GM18526 (cell line): ENCODE data around the gene ERRFI1.

Source experiments
- POLR2A ChIP-seq: IDR thresholded peaks from 3 replicates; pipeline ENCODE4 v1.6.1; 2011; ENCODE audit not compliant: insufficient read length; ENCODE audit errors: extremely low read depth

The ERRFI1 gene

DNA sequence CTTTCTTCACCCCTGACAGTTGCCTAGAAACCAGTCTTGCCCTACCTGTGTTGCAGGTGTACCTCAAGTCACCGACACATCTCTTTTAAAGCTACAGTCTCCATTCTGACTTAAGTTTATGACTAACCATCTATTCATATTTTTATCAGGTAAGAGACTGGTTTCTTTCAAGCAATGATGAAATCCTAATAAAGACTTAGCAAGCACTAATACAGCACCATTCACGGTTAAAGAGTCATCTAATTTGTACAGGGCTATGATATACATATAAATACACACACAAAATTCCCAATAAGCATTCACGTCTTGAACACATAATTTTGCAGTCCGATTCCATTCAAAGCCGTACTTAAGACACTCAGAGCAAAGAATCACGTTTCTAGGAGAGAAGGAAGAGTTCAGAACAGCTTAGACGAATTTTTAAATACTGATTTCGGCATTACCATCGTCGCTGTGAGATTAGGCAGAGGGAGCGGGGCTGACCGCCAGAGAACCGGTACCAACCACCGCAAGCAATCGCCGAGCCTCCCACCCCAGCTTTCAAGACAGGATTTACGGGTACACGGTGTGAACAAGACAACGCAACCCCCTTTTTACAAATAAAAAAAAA, 943 bp downstream of the ERRFI1 start:
- no peak for TF ChIP-seq POLR2A

DNA sequence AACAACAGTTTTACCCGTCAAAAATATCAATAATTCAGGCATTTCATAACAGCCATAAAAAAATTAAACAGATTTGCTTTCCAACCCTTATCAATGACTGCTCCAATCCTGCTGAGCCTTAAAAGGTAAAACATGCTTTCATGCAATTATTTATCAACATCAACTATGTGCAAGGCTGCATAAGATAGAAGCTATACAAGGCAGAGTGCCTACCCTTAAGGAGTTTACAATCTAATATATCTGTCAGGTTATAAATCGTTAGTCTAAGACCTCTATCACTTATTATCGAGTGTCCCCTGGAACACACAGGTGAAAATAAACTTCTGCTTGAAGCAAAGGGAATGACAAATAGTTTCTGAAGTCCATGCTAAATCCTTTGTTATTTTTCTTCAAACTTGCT, 1.8 kb downstream of the ERRFI1 start:
- TF ChIP-seq POLR2A, result no peak

DNA sequence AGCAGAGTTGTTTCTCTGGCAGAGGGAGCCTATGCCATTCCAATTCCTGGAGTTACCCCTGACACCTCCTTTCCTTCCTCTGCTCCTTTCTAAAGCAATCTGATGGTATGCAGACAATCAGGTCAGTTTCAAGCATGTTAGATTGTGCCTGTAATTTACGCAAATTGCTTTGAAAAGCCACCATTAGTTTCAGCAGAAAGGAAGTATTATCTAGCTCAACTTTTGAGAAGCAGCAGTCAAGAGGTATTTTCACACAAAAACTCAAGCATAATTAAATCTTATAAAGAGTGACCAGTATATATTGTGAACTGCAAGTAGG, 2.2 kb downstream of the ERRFI1 start:
- no peak for TF ChIP-seq POLR2A

DNA sequence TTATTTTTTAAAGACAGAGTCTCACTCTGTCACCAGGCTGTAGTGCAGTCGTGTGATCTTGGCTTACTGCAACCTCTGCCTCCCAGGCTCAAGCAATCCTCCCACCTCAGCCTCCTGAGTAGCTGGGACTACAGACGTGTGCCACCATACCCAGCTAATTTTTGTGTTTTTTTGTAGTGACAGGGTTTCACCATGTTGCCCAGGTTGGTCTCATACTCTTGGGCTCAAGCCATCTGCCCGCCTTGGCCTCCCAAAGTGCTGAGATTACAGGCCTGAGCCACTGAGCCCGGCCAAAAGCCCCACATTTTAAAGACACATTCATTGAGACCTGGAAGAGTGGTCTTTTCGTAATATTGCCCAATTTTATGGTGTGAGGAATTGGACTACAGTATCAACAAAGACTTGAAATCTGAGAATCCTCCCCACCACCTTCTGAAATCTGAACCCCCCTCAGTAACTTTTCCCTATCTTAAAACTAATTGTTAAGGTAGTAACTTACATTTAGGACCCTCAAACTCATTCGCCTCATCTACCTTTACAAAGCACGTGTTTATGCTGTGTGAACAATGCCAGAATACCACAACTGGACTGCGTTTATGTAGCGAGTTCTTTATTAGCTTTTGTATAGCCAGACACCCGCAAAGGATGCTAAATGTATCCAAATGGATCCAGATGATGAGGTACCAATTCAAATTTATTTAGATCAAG, 2.7 kb downstream of the ERRFI1 start:
- TF ChIP-seq POLR2A, result no peak

DNA sequence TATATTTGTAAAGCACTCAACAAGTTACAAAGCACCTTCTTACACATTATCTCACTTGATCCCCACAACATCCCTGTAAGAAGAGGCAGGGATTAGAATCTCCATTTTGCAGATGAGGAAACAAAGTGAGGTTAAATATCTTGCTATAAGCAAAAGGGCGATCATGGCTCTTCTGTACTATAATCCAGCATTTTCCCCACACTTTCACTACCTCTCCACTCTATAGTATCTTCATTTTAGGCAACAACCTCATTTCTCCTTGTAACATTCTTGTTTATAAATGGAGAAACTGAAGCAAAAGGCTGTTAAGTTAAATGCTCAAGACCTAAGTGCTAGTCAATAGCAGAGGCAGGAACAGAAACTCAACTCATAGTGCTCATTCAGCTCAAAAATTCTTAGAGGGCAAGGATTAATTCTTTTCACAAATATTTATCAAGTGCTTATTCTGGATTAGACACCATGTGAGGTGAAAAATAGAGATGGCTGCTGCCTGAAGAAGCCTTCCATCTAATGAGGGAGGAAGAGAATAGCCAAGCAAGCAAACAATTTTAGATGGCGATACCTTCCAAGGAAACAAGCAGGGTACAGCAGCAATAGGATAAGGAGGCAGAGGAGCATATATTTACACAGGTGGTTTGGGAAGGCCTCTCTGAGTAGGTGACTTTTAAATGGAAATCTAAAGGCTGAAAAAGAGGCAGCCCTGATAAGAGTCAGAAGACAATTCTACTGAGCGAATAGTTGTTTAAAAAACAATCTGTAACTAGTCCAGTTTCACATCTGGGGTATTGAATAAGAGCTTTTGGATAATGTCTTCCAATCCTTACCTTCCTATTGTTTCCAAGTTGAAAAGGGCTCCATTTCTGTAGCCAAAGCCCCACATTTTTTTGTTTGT, 3.5 kb downstream of the ERRFI1 start:
- no peak for TF ChIP-seq POLR2A

DNA sequence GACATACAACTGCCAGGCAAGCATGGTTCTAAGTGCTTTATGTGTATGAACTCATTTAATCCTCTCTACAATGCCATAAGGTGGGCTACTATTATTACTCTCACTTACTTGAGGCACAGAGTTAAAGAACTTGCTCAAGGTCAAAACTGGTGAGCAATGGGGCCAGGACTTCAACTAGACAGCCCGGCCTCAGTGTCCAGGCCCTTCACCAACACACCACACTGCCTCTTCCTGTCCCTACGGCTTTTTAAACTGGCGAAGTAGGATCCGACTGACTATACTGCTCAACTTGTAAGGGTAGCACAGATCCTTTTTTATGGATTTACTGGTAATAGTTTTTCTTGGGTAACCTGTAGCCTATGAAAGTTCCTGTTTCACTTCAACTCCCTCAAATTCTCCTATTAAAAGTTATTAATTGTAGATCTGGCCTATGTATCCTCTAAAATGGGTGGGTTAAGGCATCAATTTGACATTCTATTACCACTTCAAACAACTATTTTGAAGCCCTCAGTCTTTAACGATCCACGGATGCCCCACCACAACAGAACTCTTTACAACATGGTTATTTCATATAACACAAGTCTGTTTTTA, 4.3 kb downstream of the ERRFI1 start:
- no peak for TF ChIP-seq POLR2A

DNA sequence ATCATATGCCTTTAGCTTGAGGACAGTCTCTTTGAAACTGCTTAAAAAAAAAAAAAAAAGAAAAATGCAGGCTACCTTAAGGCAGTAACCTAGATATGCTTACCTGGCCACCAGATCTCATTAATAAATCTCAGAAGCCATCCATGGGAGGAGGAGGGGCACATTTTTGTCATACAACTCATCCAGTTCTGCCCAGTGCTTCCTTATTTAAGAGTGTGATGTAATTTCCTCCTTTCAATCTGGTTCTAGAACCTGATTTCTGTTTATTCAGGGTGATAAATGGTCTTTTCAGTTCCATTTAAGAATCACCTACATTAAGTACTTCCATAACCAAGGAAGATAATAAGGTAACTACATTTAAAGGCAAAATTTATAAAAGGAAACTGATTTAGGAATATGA, 6.1 kb downstream of the ERRFI1 start:
- no peak for TF ChIP-seq POLR2A

DNA sequence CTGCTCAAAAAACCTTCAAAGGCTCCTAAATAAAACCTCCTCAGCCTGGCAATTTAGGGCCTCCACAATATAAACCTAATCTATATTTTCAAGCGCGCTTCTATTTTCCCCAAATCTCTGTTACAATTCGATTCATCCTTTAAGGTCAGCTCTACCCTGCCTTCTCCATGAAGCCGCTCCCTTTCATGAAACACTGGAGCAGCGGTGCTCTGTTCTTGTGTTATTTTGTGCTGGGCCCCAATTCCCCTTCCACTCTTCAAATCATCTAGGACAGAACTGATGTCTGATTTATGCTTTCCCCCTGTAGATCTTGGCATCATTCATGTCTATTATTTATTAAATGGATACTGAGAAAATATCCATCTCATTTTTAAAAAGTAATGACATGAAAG, 6.9 kb downstream of the ERRFI1 start:
- no peak for TF ChIP-seq POLR2A

DNA sequence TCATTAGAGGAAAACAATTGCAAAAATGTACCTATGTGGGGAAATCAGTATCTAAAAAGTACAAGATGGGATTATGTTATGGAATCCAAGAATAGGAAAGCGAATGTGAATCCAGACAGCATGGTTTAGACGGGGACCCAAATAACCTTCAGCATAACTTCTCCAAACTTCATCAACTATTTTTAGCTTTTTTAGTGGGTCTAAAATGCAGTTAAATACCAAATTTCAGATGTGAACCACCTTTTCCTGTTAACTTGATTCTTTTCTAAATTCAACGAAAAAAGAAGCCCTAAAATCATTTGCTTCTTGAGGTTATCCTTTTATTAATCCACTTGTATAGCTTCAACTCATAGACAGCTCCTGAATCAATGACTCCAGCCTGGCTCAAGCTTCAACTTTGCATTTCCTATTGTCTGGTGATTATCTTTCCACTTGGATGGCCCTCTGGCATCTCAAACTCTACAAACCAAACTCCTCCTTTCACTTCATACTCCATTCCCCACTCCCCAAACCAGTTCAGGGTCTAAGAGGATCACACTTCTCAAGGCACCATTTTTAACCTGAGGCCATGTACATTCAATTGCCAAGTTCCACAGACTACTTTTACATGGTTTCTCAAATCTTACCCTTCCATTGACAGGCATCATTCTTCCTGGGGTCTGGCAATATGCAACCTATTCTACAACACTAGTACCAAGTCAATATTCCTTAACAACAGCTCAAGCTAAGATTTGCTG, 7.4 kb downstream of the ERRFI1 start:
- TF ChIP-seq POLR2A, result no peak

DNA sequence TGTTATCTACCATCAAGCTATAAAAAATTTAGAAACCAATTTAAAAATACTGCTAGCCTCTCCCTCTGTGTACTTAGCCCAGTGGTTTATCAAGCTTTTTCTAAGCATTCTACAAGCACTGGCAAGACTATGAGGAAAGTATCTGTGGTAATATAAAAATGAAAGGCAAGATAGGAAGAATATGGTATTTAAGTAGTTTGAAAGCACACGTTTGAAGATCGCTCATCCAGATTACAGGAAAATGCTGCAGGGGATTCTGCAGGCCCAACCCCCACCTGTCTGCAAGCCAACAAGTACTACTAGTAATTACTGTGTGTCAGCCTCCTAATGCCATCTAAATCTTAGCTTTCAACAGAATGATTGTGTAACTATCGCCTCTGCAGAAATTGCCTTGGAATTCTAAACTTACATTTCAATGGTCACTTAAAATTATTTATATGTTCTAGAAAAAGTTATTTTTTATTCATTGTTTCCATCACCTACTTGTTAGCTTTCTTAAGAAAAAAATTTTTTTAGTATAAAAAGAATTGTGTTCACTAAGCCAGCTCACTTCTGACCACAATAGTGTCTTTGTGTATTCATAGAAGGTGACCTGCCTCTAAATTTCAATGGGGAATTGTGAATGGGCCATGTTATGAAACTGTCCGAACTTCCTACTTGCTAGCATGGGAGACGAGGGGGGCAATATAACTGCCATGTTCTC, 8.5 kb downstream of the ERRFI1 start:
- no peak for TF ChIP-seq POLR2A

DNA sequence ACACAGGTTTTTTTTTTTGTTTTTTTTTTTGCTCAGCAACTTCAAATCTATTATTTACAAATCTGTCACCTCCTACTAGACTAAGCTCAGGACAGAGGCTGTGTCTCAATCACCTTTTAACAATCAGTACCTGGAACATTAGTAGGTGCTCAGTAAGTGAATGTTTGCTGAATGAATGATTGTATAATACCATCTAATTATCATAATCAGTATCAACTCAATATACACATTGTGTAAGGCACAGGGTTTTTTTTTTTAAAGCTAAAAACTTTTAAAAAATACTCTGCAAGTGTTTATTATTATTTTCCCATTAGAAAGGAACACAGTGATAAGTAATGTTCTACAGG, 9.2 kb downstream of the ERRFI1 start:
- no peak for TF ChIP-seq POLR2A

DNA sequence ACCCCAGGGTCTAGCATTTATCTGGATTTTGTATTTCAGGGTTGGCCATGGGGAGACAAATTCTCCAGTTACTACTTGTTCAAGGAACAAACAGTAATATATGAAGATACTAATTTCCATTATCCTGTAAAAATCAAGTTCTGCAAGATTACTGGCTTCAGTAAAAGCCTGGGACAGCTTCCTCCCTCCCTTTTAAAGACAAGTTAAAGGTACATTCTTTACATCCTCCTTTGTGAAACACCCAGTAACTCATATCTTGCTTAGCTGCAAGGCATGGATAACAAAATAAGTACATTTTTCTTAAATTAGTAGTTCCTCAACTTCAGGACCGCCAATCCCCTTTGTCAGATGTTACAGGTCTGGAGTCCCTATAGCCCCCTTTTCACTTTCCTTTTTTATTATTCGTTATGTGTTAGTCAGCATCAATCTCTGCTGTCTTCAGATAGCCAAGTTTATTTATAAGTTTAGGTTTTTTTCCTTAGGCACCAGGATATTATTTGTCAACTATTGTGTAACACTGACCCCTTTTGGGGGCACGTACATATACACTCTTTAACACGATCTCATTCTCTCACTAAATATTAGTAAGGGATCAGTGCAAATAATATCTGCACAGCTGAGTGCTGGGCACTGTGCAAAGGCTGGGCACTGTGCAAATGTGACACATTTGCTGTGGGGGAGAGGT, 9.8 kb downstream of the ERRFI1 start:
- TF ChIP-seq POLR2A, result no peak

DNA sequence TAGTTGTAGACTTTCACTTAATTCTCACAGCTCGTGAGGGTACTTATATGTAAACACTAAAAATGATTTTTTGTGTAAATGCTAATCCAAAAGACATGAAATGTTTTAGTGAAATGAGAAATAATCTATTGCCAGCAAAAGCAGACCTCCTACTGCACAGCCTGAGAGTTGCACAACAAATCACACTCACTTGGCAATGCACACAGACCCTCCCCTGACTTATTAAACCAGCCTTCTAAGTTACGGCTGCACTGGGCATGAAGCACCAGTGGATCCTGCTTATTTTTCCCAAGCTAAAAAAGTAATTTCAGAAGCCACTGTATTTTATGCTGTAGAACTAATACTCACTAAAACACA, 10.3 kb downstream of the ERRFI1 start:
- no peak for TF ChIP-seq POLR2A
